T-helper 22 cell (primary cell): Measurements from ENCODE around the gene CCNT1.
A peak's percentile ranks its signal among the peaks of the same experiment; 100 is the strongest.
"Not testable (repeated sequence)": the region's sequence is repeated elsewhere in the genome, so short reads cannot be mapped to it uniquely, and the experiment has no call there.

Source experiments
- DNase-seq: peaks from one replicate; pipeline ENCODE4 v3.0.0-alpha.2; 2020; ENCODE audit warnings: low read depth

Gene CCNT1

GRCh38 chr12:48691826-48692487 is 24.6 kb downstream of the CCNT1 start:
- DNase-seq: no peak

GRCh38 chr12:48690990-48691389 is 25.5 kb downstream of the CCNT1 start:
- DNase-seq: no peak

- no peak for DNase-seq
These were observed 26.1 kb downstream of the CCNT1 start for GRCh38 chr12:48690436-48690835.

- DNase-seq: no peak
These were observed 27.7 kb downstream of the CCNT1 start for GRCh38 chr12:48688836-48689235.

GRCh38 chr12:48687592-48687991 is 28.9 kb downstream of the CCNT1 start:
- DNase-seq: no peak

GRCh38 chr12:48686615-48687334 is 29.7 kb downstream of the CCNT1 start:
- DNase-seq: no peak

GRCh38 chr12:48686037-48686595 is 30.4 kb downstream of the CCNT1 start:
- DNase-seq: no peak

- DNase-seq: no peak
These were observed 33.0 kb downstream of the CCNT1 start for GRCh38 chr12:48683534-48683933.

GRCh38 chr12:48682927-48683326 is 33.6 kb downstream of the CCNT1 start:
- DNase-seq: no peak

GRCh38 chr12:48682533-48682905 is 34.0 kb downstream of the CCNT1 start:
- not testable (repeated sequence) for DNase-seq

GRCh38 chr12:48681710-48682532 is 34.6 kb downstream of the CCNT1 start, which contains the start of gene KANSL2:
KANSL2 (minus strand) TSS chr12:48682238; CDS start chr12:48681632, 606 bp downstream.
- peak; percentile 96 for DNase-seq

- no peak for DNase-seq
These were observed 35.2 kb downstream of the CCNT1 start for GRCh38 chr12:48681399-48681709.

- no peak for DNase-seq
These were observed 35.6 kb downstream of the CCNT1 start for GRCh38 chr12:48680861-48681260.

- no peak for DNase-seq
These were observed 37.8 kb downstream of the CCNT1 start for GRCh38 chr12:48678551-48679185.

- DNase-seq: no peak
These were observed 45.2 kb downstream of the CCNT1 start for GRCh38 chr12:48671231-48671856.

GRCh38 chr12:48668996-48669395 is 47.5 kb downstream of the CCNT1 start:
- no peak for DNase-seq

- DNase-seq: no peak
These were observed 56.6 kb downstream of the CCNT1 start for GRCh38 chr12:48659863-48660262.

GRCh38 chr12:48651681-48652080 is 64.8 kb downstream of the CCNT1 start:
- DNase-seq: no peak

- DNase-seq: not testable (repeated sequence)
These were observed 71.2 kb downstream of the CCNT1 start for GRCh38 chr12:48645354-48645753.

- DNase-seq: no peak
These were observed 73.5 kb downstream of the CCNT1 start for GRCh38 chr12:48643011-48643410.

GRCh38 chr12:48641752-48642555 is 74.6 kb downstream of the CCNT1 start:
- not testable (repeated sequence) for DNase-seq
